Activated CD4-positive, alpha-beta T cell treated with anti-CD3 and anti-CD28 coated beads, Interleukin-2, amount 50 U/mL, for 16 hours (primary cell): ENCODE data around the gene HYLS1.
"Not testable (repeated sequence)": the region's sequence is repeated elsewhere in the genome, so short reads cannot be mapped to it uniquely, and the experiment has no call there.

Experiments used
- DNase-seq: peaks from one replicate; pipeline ENCODE4 v3.0.0-alpha.2; 2020

HYLS1 gene, protein sequence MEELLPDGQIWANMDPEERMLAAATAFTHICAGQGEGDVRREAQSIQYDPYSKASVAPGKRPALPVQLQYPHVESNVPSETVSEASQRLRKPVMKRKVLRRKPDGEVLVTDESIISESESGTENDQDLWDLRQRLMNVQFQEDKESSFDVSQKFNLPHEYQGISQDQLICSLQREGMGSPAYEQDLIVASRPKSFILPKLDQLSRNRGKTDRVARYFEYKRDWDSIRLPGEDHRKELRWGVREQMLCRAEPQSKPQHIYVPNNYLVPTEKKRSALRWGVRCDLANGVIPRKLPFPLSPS

DNA sequence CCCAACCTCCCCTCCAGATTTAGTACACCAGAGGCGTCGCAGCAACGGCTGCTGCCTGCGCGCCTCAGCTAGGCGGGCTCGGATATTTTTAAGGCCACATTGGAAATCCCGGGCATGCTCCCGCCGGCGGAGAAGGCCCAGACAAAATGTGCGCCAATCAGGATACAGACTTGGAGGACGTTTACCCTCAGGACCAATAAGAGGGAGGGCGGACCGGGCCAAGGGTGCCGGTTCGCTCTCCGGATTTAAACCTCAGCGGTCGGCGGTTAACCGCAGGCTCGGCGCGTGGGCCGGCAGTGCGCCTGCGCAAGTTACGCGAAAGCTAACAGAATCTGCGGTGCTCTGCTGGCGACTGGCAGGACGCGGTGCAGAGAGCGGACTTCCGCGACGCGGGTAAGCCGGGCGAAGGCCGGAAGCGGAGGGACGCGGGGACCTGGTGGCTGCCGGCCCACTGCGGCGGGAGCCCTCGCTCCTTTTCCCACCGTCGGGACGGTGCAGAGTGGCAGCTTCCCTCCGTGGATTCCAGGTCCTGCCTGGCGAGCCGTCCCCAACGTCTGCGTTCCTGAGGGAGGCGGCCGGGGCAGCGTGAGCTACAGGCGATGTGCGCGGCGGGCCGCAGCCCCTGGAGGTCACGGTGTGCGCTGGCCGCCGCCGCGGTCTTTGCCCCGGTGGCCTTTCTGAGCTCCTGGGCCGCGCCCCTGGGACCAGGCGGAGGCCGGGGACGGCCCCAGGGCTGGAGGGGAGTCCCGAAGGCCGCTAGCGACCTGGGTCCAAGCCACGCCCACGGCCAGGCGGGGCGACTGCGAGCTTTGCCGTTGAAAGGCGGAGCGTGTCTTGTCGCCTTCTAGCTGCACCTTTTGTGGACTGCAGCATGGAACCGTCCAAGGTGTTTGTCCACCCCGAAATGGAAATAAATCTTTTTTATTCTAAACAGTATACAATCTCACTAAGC, at the start of gene HYLS1:
TSS of gene HYLS1 (plus strand) at position 296 of the 952 bp plus-strand sequence. CDS start 11,701 bp downstream, outside the sequence.
- DNase-seq, result peak; percentile 98

- no peak for DNase-seq
These were observed 45.0 kb upstream of the HYLS1 start for GRCh38 chr11:125842321-125842948.

DNA sequence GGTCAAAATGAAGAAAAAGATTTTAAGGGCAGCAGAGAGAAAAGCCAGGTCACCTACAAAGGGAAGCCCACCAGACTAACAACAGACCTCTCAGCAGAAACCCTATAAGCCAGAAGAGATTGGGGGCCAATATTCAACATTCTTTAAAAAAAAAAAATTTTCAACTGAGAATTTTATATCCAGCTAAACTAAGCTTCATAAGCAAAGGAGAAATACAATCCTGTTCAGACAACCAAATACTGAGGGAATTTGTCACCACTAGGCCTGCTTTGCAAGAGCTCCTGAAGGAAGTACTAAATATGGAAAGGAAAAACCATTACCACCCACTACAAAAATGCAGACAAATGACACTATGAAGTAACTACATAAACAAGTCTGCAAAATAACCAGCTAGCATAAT, 41.3 kb upstream of the HYLS1 start:
- DNase-seq, result no peak

DNA sequence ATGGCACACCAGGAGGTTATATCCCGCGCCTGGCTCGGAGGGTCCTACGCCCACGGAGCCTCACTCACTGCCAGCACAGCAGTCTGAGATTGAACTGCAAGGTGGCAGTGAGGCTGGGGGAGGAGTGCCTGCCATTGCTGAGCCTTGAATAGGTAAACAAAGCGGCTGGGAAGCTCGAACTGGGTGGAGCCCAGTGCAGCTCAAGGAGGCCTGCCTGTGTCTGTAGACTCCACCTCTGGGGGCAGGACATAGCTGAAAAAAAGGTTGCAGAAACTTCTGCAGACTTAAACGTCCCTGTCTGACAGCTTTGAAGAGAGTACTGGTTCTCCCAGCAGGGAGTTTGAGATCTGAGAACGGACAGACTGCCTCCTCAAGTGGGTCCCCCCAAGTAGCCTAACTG, 29.8 kb upstream of the HYLS1 start:
- not testable (repeated sequence) for DNase-seq

DNA sequence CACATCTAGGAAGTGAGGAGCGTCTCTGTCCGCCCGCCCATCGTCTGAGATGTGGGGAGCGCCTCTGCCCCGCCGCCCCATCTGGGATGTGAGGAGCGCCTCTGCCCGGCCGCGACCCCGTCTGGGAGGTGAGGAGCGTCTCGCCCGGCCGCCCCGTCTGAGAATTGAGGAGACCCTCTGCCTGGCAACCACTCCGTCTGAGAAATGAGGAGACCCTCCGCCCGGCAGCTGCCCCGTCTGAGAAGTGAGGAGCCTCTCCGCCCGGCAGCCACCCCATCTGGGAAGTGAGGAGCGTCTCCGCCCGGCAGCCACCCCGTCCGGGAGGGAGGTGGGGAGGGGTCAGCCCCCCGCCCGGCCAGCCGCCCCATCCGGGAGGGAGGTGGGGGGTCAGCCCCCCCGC, 24.7 kb upstream of the HYLS1 start:
- DNase-seq, result not testable (repeated sequence)

DNA sequence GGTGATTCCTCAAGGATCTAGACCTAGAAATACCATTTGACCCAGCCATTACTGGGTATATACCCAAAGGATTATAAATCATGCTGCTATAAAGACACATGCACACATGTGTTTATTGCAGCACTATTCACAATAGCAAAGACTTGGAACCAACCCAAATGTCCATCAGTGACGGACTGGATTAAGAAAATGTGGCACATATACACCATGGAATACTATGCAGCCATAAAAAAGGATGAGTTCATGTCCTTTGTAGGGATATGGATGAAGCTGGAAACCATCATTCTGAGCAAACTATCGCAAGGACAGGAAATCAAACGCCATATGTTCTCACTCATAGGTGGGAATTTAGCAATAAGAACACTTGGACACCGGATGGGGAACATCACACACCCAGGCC, 22.1 kb upstream of the HYLS1 start:
- DNase-seq, result not testable (repeated sequence)

DNA sequence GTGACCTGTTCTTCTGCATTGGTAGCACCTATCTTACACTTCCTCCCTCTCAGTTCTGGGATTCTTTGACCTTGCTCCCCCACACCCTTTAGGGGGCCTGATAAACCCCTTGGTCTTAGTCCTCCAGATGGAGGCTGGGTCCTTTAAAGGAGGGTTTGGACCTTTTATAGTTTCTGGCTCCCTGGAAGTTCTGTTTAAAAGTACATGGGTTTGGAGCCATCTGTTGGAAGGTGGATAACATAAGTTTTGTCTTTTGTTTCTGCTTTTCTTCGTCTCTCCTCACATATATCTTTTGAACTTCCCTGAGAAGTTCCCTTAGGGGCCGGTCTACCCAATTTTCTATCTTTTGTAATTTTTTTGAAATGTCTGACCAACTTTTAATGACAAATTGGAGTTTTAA, 17.9 kb upstream of the HYLS1 start:
- DNase-seq, result no peak

DNA sequence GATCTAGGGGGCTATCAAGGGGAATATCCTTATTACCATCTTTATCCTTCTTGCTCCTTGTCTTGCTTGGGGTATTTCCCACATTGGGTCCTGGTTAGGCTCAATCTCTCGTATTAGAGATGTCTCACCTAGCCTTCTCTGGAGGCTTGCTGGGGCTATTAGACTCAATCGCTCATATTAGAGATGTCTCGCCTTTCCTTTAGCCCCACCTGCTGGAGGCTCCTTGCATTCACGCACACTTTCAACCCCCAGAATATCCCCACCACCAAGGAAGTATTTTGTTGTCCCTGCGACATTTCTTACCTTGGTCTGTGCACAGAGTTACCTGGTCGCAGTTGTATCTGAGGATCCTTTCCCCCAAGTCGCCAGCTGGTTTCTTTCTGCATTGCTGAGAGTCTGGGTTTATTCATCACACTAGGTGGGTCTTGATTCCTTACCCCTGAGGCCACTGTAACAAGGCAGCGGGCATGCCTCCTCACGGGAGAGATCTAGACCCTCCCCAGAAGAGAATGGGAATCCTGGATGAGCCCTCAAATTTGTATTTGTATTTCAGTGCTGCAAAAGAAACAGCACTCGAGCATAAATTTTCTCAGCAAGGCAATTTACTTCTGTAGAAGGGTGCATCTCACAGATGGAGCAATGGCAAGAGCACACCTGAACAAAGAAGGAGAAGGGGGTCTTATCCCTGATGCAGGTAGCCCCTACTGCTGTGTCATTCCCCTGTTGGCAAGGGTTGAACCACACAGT, 15.9 kb upstream of the HYLS1 start:
- peak; percentile 18 for DNase-seq

- DNase-seq, result no peak
These were observed 15.4 kb upstream of the HYLS1 start for GRCh38 chr11:125872138-125872491.

DNA sequence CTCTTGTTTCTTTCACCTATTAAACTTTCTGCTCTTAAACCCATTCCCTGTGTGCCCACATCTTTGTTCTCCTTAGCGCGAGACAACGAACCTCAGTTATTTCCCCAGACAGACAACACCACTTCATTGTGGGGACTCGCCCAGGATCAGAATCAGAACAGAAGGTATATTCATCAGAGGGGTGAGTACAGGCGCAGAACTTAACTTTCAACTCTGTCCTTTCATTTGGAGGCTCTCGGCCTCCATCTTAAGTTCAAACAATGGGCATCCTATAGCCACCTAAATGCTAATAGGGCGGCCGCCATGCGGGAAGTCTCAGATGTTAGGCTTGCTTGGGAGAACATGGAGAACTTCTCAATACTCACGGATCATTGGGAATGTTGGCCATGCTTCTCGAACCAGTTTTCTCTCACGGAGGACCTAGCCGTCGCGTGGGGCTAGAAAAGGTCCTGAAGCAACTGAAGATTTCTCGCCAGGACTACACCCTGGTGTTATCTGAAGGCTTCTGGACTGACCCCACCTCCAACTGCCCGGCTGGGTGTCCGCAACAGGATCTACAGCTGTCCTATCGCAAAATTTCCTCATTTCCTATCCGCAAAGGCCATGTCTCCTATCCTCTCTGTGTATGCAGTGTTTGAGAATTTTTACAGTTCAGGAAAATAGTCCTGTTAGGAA, 13.4 kb upstream of the HYLS1 start:
- no peak for DNase-seq

DNA sequence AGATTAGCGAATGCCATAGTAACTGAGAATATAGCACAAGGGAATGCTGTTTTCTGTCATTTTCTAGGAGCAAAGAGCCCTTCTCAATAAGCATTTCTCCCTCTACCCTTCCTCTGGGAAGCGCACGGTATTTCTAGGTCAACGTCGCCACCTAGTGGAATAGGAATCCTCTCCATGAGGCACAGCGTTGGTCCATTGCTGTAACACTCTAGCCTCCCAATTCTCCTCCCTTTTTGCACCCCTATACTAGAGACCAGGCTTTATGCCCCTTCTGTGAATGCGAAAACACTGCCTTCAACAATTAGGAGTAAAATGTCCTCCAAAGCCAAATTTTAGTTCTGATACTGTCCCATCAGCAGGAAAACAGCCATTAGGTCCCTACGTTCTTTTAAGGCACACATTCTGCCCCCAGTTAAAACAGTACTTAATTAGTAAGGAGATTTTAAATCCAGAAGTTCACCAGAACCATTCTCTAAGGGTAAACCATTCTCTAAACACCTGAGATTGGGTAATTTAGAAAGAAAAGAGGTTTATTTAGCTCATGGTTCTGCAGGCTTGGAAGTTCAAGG, 12.8 kb upstream of the HYLS1 start:
- peak; percentile 48 for DNase-seq

- DNase-seq, result no peak
These were observed 6.2 kb upstream of the HYLS1 start for GRCh38 chr11:125881291-125881690.

DNA sequence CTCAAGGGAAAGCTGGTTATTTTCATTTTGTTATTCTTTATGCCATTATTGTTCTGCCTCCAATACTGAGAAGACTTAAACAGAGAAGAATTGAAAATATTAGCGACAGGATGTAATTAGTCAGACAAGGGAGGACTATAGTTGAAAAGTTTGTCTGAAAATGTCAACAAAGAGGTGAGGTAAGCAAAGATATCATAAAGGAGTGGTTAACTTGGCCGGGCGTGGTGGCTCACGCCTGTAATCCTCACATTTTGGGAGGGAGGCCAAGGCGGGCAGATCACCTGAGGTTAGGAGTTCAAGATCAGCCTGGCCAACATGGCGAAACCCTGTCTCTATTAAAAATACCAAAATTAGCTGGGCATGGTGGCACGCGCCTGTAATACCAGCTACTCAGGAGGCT, 4.1 kb upstream of the HYLS1 start:
- DNase-seq, result no peak

GRCh38 chr11:125886997-125887372, 483 bp upstream of the HYLS1 start:
- peak; percentile 55 for DNase-seq

DNA sequence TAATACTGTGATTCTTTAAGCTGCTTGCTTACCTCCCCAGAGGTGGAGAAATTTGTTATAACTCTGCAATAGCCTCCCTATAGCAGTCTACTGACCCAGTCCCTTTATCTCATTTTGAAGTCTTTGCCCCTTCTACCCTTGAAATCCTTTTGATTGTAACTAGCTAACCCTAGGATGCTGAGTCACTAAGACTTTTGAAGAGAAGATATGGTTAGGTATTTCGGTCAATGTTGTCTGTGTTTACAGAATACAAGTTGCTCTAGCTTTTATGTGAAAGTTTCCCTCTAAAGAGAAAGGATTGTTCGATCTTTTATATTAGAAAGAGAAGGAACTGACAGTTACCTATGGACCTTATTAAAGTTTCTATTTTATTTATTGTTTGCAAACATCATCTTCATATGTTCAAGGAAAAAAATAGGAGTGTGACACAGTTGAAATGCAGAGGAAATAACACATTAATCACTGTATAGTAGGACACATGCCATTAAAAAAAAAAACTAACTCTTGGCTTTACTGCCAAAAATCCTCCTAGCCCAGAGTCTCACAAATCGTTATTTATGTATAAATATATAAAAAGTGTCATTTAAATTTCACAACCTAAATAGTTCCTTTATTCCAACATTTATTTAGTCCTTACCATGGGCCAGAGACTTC, 3.1 kb downstream of the HYLS1 start:
- DNase-seq, result no peak

DNA sequence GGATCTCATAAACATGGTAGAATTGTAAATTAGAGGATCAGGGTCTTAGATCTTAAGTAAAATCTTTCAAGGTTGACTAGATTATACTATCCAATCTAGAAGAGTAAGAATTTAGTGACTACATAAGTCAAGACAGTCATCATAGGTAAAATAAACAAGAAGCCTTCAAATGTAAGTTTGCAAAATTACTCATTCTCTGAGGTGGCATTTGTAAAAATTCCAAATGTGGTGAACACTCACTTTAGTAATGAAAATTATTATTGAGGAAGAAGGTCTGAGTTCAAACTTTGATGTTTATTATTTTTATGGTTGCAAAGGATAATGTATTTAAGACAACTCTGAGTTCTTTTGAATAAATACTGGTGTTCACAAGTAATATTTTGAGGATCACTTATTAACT, 4.6 kb downstream of the HYLS1 start:
- no peak for DNase-seq

GRCh38 chr11:125892994-125893393, 5.5 kb downstream of the HYLS1 start:
- no peak for DNase-seq

DNA sequence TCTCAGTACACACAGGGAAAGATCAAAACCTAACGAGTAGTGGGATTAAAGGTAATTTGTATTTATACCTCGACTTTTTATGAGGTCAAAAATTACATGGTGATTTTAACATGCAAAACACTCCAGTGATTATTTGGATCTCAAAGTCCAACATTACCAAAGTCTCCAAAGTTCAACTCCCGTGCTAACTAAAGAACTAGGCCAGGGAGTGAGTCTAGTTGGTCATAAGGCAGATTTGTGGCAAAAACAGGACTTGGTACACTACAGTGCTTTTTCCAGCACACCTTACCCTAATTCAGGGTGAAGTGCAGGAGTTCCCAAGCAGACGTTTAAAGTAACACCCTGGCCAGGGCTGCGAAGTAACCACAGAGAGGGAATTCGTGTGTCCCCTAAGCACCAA, 14.4 kb downstream of the HYLS1 start:
- no peak for DNase-seq

DNA sequence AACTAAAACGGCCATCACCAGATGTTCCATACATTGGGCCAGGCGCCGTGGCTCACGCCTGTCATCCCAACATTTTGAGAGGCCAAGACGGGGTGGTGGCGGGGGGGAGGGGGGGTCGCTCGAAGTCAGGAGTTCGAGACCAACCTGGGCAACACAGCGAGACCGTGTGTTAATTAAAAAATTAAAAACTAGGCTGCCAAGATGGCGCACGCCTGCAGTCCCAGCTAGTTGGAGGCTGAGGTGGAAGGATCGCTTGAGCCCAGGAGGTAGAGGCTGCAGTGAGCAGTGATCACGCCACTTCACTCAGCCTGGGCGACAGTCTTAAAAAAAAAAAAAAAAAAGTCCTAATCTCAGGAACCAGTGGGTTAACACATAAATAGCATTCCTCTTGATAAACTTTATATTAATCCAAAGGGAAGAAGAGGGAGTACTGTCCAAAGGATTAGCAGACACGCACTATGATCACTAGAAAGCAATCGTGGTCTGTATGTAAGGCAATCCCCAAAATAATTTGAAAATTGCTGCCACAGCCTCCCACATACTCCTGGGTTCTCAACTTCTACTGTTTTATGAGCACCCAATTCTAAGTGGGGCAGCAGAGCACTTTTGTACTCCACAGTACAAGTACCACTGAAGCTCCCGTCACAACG, 14.9 kb downstream of the HYLS1 start:
- no peak for DNase-seq

DNA sequence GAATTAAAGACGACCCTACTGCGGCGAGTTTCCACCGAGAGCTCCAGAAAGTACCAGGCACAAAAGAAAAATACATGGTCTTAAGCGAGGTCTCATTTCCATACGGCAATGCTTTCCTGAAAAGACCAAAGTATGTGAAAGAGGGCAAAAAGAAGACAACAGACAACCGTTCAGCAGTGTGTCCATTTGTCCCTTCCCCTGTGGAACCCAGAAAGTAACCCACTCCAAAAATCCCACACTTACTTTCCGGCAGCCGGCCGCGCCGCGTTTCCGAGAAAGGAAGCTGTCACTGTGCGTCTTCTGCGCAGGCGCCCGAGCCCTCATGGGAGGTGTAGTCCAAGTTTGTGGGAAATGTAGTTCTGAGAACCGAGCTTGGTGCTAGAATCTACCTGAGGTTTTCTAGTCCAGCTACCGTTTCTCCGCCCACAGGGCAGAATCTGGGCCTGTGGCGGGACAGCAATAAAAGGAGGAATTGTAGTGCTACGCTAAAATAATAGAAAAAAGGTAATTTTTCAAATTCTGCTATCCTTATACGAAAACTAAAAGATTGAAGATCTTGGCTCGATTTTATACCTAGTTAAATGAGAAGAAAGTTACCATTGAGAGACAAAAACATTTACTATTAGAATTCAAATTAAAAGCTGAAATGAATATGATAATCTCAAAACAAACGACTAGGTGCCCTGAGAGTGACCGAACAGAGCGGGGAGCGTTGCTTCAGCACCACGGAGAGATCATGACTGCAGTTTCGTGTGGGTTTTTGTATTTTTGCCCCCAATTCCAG, 15.7 kb downstream of the HYLS1 start, which contains the start of gene PUS3:
TSS of gene PUS3 (minus strand) at position 280 of the 784 bp plus-strand sequence. CDS start 6,922 bp downstream, outside the sequence.
- DNase-seq, result peak; percentile 93
